Ecto neural progenitor cell (in vitro differentiated cells): Measurements from ENCODE around the gene ZNF846.
"Not testable (repeated sequence)": the region's sequence is repeated elsewhere in the genome, so short reads cannot be mapped to it uniquely, and the experiment has no call there.

Experiments
- DNase-seq: peaks from one replicate; pipeline ENCODE4 v3.0.0-alpha.2; 2018; ENCODE audit warnings: low spot score

The ZNF846 gene

GRCh38 chr19:9784163-9784496, 15.6 kb upstream of the ZNF846 start:
- not testable (repeated sequence) for DNase-seq

- DNase-seq = no peak
These were observed 13.8 kb upstream of the ZNF846 start for GRCh38 chr19:9782338-9782737.

GRCh38 chr19:9757544-9758501, 10.7 kb downstream of the ZNF846 start:
- no peak for DNase-seq

GRCh38 chr19:9752701-9753443, 15.7 kb downstream of the ZNF846 start:
- no peak for DNase-seq

GRCh38 chr19:9751446-9751845, 17.1 kb downstream of the ZNF846 start:
- no peak for DNase-seq

GRCh38 chr19:9741476-9742171, 26.9 kb downstream of the ZNF846 start:
- DNase-seq = no peak

- DNase-seq = no peak
These were observed 32.6 kb downstream of the ZNF846 start for GRCh38 chr19:9735986-9736385.

- DNase-seq = not testable (repeated sequence)
These were observed 38.5 kb downstream of the ZNF846 start for GRCh38 chr19:9730056-9730455.

GRCh38 chr19:9729162-9729561, 39.4 kb downstream of the ZNF846 start:
- DNase-seq = no peak

GRCh38 chr19:9727644-9728043, 40.9 kb downstream of the ZNF846 start:
- no peak for DNase-seq

GRCh38 chr19:9725508-9726201, 42.9 kb downstream of the ZNF846 start:
- not testable (repeated sequence) for DNase-seq

- DNase-seq = no peak
These were observed 44.4 kb downstream of the ZNF846 start for GRCh38 chr19:9724157-9724556.

GRCh38 chr19:9721861-9722260, 46.7 kb downstream of the ZNF846 start:
- DNase-seq = no peak

- DNase-seq = peak; percentile 49
These were observed 48.0 kb downstream of the ZNF846 start for GRCh38 chr19:9720541-9720940.

GRCh38 chr19:9711815-9712214, 56.7 kb downstream of the ZNF846 start:
- no peak for DNase-seq

GRCh38 chr19:9709305-9709704, 59.2 kb downstream of the ZNF846 start:
- DNase-seq = no peak

- DNase-seq = no peak
These were observed 62.7 kb downstream of the ZNF846 start for GRCh38 chr19:9705836-9706235.

- DNase-seq = no peak
These were observed 66.4 kb downstream of the ZNF846 start for GRCh38 chr19:9702186-9702585.
